NCI-H1105 (cell line): Measurements from ENCODE around the gene GABRR3.

Experiments
- DNase-seq: peaks from one replicate; lab custom pipeline; 2025; lab: John Stamatoyannopoulos, UW

The GABRR3 gene

DNA sequence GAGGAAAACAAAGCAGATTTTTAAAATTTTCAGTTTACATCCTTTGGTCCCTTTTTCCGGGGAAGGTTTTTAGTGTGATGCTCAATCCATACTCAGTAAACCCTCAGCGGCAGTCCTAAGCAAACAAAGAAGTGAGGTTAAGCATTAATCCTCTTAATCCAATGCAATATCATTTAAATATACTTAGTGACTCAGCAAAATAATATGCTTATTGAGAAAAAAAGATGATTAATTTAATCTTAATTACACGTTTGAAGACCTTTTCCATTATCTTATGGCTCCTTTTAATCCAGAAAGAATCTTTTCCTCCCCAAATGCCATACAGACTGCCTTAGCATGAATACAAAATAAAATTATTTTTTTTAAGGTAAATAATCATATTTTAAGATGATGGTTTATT, at the start of gene GABRR3:
Gene GABRR3 (minus strand): TSS at position 108 of the 400 bp plus-strand sequence. CDS start 328 bp downstream, outside the sequence.
- DNase-seq, result no peak

DNA sequence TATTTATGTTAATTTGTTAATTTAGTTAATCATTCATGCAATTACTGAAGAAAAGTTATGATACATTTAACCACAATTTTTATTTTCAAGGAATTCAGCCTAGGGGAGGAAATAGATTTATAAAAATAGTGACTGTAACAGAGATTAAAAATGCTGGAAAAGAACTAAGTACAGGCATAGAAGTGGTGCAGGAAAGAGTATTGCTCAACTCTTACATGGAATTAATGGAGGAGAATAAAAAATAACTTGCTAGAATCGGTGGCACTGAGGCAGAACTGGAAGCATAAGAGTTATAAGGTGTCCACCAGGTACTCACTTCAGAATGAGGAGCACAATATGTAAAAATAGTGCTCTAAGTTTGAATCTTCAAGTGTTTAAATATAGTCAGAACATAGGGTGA, 38.4 kb upstream of the GABRR3 start:
- DNase-seq, result no peak

DNA sequence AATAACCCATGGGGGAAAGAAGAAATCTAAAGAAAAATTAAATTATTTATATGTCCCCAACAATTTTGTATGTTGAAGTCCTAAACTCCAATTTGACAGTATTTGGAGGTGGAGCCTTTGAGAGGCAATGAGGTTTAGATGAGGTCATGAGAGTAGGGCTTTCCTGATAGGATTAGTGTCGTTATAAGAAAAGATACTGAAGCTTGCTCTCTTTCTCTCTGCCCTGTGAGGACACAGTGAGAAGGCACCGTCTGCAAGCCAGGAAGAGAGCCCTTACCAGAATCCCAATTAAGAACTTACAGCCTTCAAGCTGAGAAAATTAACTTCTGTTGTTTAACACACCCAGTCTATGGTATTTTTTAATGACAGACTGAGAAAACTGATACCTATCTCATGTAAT, 35.7 kb upstream of the GABRR3 start:
- no peak for DNase-seq

DNA sequence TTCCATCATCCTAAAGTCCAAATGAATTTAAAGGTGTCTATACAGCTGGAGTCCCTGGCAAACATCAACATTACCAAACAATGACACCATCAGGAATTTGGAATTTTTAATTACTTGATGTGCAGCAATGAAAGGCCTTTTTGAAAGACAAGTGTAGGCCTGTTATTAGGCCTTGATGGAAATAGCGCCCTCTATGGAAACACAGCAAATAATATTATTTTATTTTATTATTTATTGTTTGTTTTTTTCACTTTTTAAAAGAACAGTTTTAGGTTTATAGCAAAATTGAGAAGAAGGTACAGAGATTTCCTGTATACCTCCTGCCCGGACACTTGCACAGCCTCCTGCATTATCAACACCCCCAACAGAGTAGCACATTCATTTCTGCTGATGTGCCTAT, 33.7 kb upstream of the GABRR3 start:
- DNase-seq, result no peak

DNA sequence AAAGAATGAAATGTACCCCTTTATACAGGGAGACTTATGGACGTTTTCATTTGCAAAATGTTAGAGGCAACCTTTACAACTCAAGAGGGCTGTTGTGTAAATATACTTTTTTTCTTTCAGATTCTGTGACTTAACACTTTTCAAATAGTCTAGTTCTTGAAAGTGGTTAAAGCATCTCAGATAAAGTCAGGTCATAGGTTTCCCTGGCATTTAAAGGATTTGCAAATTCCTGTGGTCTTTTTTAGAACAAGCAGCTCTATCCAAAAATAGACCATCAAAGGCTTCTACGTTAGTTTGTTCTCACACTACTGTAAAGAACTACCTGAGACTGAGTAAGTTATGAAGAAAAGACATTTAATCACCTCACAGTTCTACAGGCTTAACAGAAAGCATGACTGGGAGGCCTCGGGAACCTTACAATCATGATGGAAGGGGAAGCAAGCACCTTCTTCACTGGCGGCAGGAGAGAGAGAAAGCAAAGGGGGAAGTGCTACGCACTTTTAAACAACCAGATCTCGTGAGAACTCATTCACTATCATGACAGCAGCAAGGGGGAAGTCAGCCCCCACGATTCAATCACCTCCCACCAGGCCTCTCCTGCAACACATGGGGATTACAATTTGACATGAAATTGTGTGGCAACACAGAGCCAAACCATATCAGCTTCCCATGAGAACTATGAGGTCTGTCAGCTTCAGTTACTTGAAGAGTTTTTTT, 23.3 kb upstream of the GABRR3 start:
- no peak for DNase-seq

GRCh38 chr3:98057631-98058030, 22.5 kb upstream of the GABRR3 start:
- DNase-seq, result no peak

- DNase-seq, result no peak
Measured at GRCh38 chr3:98056035-98056434, 20.9 kb upstream of the GABRR3 start.

DNA sequence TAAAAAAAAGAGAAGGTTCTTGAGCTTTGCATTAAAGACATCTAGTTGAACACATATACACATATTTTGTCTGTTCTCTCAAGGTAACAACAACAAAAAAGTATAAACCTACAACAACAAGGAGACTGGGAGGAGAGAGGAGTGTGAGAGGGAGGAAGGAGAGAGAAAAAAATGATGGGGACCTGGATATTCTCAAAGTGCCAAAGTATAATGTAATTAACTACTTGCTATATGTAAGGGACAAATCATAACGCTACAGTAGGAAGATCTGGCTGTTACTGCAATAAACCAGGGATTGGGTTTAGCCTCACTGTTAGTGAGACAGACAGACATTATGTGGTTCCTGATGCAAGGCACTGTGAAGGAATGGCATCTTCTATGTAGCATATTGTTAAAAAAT, 14.2 kb upstream of the GABRR3 start:
- no peak for DNase-seq

GRCh38 chr3:98048586-98048985, 13.5 kb upstream of the GABRR3 start:
- DNase-seq, result no peak

DNA sequence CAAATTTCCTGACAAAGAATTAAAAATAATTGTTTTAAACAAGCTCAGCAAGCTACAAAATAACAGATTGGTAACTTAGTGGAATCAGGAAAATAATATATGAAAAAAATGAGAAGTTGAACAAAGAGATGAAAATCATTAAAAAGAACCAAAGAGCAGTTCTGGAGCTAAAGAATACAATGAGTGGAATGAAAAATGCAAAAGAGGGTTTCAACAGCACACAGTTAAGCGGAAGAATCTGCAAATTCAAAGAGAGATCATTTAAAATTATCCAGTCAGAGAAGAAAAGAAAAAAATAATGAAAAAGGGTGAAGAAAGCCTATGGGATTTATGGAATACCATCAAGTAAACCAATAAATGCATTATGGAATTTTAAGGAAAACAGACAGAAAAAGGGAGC, 6.2 kb upstream of the GABRR3 start:
- DNase-seq, result no peak

GRCh38 chr3:98039322-98040024, 4.4 kb upstream of the GABRR3 start:
- peak; percentile 47 for DNase-seq

DNA sequence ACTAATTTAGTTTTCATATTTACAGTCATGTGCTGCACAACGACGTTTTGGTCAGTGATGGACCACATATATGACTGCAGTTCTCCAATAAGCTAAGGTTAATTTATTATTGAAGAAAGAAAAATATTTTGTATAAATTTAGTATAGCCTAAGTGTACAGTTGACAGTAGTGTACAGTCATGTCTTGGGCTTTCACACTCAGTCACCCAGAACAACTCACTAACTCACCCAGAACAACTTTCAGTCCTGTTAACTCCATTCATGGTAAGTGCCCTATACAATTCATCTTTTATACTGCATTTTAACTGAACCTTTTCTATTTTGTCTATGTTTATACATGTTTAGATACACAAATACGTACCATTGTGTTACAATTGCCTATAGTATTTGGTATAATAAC, 3.8 kb upstream of the GABRR3 start:
- no peak for DNase-seq

GRCh38 chr3:98038286-98038685, 3.2 kb upstream of the GABRR3 start:
- DNase-seq, result no peak

DNA sequence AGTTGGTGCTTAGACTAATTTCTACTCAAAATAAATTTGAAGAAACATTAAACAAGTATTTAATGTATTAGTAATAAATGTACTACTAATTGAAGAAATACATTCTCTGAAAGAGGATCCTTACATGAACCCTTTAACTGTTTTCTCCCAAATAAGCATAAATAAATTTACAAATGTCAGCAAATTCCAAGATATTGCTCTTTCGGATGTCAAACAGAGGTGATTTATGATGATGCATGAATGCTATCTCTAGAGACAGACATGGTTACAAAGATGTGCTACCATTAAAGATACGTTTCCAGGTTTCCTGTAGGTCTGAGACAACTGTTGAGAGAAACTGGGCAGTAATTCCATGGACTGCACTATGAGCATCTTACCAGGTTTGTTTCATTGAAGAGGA, 629 bp downstream of the GABRR3 start:
- no peak for DNase-seq

GRCh38 chr3:98034036-98034435, 1.1 kb downstream of the GABRR3 start:
- no peak for DNase-seq

GRCh38 chr3:98032904-98033303, 2.2 kb downstream of the GABRR3 start:
- no peak for DNase-seq

DNA sequence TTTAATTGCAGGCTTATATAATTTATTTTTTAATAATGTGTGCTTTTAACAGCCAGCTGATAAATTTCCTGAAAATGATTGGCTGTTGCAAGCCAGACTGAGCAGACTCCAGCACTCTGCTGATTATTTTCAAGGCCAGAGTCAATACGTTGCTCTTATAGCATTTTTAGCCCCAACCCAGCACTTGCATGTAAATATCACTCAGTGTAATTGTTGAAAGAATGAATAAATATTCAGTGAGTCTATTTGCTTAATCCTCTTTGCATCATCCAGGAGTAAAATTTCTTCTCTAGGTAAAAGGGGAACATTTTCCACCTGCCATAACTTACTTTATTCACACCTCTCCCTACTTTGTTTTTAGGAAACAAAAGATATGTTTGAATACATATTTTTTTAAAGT, 2.9 kb downstream of the GABRR3 start:
- DNase-seq, result no peak

GRCh38 chr3:98029083-98029482, 6.0 kb downstream of the GABRR3 start:
- DNase-seq, result no peak

DNA sequence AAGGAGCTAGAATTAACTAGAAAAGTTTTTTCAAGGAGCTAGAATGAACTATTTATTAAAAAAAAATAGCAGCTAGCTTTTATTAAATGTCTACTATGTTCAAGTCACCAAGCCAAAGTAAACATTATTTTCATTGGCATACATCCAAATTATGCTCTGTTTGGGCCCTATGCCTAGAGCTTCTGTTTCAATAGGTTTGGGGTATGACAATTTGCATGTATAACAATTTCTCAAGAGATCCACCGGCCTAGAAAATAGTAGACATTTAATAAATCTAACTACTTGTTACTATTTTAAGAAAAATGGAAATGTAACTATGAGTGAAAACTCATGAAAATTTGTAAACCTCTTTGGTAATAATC, 8.0 kb downstream of the GABRR3 start:
- peak; percentile 35 for DNase-seq

GRCh38 chr3:98026425-98027084, 8.6 kb downstream of the GABRR3 start:
- no peak for DNase-seq

DNA sequence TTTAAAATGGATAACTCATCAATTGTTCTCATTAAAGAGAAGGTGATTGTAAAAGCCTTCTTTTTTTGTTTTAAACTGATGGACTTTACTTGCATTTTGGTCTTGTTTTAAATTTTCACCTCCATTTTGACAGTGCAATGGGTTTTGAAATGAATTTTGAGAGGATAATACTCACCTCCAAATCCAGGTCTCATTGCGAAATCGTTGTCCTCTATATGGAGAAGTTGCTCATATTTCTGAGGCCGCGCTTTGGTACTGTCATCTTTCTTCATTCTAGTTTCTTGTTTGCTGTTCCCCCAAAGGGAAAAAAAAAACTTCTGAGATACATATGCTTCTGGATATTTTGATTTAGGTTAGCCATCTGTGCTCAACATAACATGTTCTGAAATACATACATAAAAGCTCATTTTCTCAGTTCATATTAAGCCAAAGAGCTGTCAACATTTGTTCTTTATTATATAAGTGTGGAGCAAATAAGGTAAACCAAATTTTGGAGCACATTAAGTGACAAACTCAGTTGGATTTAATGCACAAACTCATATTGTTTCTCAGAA, 9.6 kb downstream of the GABRR3 start:
- DNase-seq, result no peak

DNA sequence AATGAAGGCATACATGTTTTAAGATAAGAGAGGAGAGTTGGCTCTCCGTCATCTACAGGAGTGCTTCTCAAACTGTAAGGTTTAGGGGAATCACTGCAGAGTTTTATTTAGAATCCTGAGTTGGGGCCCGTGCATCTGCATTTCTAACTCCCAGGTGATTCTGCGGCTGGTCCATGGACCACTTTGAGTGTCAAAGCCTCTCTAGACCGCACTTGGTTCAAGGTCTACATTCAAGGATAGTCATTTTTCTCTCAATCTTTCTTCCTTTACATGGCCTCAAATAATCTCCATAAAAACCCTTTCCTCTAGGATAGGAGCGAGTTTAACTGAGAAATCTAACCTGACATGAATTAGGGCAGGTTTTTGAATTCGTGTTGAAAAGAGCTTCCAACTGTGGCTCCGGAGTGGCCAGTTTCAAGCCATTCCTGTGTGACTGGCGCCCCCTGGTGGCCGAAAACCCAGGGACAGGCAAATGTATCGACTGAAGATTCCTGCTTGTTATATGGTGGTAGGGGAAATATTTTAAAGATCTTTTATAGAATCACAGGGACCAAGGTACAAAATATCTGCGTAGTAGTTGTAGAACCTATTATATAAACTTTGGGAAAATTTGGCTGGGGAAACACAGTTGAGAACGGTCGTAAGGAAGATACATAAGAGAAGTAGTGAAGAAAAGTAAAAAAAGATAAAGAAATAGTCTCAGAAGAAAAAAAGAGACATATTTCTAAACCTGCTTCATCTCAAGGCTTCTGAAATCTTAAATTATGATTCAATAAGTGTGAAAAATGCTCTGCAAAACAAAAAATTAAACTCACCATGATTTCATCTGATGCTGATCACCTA, 11.9 kb downstream of the GABRR3 start:
- DNase-seq, result peak; percentile 74
